Peyer's patch (tissue), 4 donors: ENCODE measurements around the gene IMMP2L.

Source experiments
- POLR2A ChIP-seq, 2 donors: fragments of 450-650 bp; IDR thresholded peaks; one replicate each; pipeline ENCODE4 v1.5.1; 2017; ENCODE audit warnings: antibody characterized with exemption in 2 of 2, mild to moderate bottlenecking in 2 of 2, moderate library complexity in 2 of 2
- TF ChIP-seq, protein P1 (sequence below), 6 experiments: fragments of 450-650 bp in 4 of 6; fragments of 200-600 bp in 2 of 6; sonication (generic) in 1 of 6; IDR thresholded peaks; one replicate each; pipeline ENCODE4 v1.5.1; 2017 to 2019; ENCODE audit warnings: antibody characterized with exemption in 6 of 6, mild to moderate bottlenecking in 3 of 6, moderate library complexity in 1 of 6

DNA sequence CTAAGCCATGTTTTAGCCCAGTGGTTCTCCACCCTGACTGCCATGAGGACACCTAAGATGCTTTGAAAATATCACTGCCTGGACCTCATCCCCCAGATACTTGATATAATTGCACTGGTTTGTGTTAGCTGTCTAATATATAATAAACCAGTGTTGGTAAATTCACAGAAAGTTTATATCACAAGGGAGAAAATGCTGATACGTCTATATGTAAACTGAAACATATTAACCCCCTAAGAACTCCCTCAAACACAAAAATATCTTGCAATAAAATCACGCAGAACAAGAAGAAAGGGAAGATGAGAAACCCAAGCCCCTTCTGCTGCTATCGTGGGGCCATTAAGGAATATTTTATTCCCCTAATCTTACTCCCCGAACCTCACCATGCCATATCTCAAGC lies 8.2 kb downstream of the IMMP2L start:
- TF ChIP-seq, protein P1, sequence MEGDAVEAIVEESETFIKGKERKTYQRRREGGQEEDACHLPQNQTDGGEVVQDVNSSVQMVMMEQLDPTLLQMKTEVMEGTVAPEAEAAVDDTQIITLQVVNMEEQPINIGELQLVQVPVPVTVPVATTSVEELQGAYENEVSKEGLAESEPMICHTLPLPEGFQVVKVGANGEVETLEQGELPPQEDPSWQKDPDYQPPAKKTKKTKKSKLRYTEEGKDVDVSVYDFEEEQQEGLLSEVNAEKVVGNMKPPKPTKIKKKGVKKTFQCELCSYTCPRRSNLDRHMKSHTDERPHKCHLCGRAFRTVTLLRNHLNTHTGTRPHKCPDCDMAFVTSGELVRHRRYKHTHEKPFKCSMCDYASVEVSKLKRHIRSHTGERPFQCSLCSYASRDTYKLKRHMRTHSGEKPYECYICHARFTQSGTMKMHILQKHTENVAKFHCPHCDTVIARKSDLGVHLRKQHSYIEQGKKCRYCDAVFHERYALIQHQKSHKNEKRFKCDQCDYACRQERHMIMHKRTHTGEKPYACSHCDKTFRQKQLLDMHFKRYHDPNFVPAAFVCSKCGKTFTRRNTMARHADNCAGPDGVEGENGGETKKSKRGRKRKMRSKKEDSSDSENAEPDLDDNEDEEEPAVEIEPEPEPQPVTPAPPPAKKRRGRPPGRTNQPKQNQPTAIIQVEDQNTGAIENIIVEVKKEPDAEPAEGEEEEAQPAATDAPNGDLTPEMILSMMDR (IDR thresholded peaks at IDR 0.05) = no peak
- TF ChIP-seq POLR2A (IDR thresholded peaks at IDR 0.05) = no peak
